Measurements from ENCODE around the gene SRRM2.
A peak's percentile ranks its signal among the peaks of the same experiment; 100 is the strongest.

DNA sequence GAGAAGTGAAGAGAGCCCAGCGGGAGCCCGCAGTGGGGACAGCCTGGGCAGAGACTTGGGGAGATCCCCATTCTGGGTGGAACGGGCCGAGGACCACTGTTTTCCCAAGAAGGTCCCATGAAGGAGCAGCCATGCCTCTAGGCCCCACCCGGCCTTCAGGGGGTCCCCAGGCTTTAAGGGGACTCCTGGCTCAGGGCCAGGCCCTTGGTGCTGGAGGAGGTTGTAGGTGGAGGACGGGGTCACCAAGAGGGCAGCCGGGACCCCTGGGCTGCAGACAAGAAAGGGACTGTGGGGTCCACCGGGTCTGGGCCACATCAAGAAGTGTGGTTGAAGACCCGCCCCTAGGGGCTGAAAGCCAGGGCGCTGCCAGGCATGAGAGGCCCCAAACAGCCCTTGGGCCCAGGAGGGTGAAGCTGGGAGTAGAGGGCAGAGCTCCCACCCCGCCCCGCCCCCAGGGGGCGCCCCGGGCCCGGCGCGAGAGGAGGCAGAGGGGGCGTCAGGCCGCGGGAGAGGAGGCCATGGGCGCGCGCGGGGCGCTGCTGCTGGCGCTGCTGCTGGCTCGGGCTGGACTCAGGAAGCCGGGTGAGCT lies 64.4 kb downstream of the SRRM2 start, which contains the start of gene PRSS21:
- TF ChIP-seq, protein P1, sequence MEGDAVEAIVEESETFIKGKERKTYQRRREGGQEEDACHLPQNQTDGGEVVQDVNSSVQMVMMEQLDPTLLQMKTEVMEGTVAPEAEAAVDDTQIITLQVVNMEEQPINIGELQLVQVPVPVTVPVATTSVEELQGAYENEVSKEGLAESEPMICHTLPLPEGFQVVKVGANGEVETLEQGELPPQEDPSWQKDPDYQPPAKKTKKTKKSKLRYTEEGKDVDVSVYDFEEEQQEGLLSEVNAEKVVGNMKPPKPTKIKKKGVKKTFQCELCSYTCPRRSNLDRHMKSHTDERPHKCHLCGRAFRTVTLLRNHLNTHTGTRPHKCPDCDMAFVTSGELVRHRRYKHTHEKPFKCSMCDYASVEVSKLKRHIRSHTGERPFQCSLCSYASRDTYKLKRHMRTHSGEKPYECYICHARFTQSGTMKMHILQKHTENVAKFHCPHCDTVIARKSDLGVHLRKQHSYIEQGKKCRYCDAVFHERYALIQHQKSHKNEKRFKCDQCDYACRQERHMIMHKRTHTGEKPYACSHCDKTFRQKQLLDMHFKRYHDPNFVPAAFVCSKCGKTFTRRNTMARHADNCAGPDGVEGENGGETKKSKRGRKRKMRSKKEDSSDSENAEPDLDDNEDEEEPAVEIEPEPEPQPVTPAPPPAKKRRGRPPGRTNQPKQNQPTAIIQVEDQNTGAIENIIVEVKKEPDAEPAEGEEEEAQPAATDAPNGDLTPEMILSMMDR (conservative IDR thresholded peaks at IDR 0.05 in 1 of 2, IDR thresholded peaks at IDR 0.05 in 1 of 2; ENCODE audit: extremely low read depth in 1 of 2, insufficient read depth in 1 of 2, low read depth in 1 of 2, low read length in 2 of 2) = peak in 1 of 2 donors; percentile 49
- no peak for TF ChIP-seq EZH2 (IDR thresholded peaks at IDR 0.05; ENCODE audit: borderline replicate concordance, low read length)

All from mammary epithelial cell (primary cell).